Liver (tissue), 9 donors: ENCODE results near the gene PON2. TPM values are rescaled to one million over a fixed set of nuclear protein-coding genes. Genes with fewer than 3 reads are reported as not detected.

Experiments used
- DNase-seq: peaks from one replicate; pipeline ENCODE4 v3.0.0-alpha.2; 2017; ENCODE audit warnings: low spot score
- H3K27ac ChIP-seq, 2 donors: one replicate each; pipeline ENCODE4 v1.7.0; 2013; ENCODE audit warnings: inconsistent platforms in 2 of 2, low read length in 2 of 2, control low read depth in 1 of 2, low read depth in 1 of 2, mild to moderate bottlenecking in 1 of 2
- H3K27me3 ChIP-seq, 4 donors: one replicate each; pipeline versions ENCODE4 v1.6.1 to v1.7.0; 2013; ENCODE audit warnings: low read length in 3 of 4, inconsistent platforms in 1 of 4, mild to moderate bottlenecking in 1 of 4, moderate library complexity in 1 of 4; ENCODE audit not compliant: control insufficient read depth in 4 of 4, insufficient read depth in 4 of 4
- H3K36me3 ChIP-seq, 4 donors: one replicate each; pipeline versions ENCODE4 v1.6.1 to v1.7.0; 2013; ENCODE audit warnings: low read length in 3 of 4, mild to moderate bottlenecking in 3 of 4, low read depth in 1 of 4, moderate library complexity in 1 of 4; ENCODE audit not compliant: control insufficient read depth in 4 of 4, insufficient read depth in 3 of 4
- H3K4me1 ChIP-seq, 4 donors: one replicate each; pipeline versions ENCODE4 v1.6.1 to v1.7.0; 2013; ENCODE audit warnings: low read length in 3 of 4, mild to moderate bottlenecking in 3 of 4, moderate library complexity in 1 of 4; ENCODE audit not compliant: control insufficient read depth in 4 of 4, insufficient read depth in 4 of 4
- H3K4me3 ChIP-seq, 3 donors: one replicate each; pipeline versions ENCODE4 v1.6.1 to v1.7.0; 2013; ENCODE audit warnings: low read length in 3 of 3, control low read depth in 1 of 3, low read depth in 1 of 3, mild to moderate bottlenecking in 1 of 3
- H3K9ac ChIP-seq, 2 donors: one replicate each; pipeline ENCODE4 v1.7.0; 2013; ENCODE audit warnings: low read length in 2 of 2, mild to moderate bottlenecking in 2 of 2, moderate library complexity in 2 of 2, control low read depth in 1 of 2, low read depth in 1 of 2
- H3K9me3 ChIP-seq, 4 donors: one replicate each; pipeline versions ENCODE4 v1.6.1 to v1.7.0; 2013; ENCODE audit warnings: low read length in 3 of 4; ENCODE audit not compliant: control insufficient read depth in 4 of 4
- ATF3 ChIP-seq: IDR thresholded peaks from 2 replicates; pipeline ENCODE4 v1.6.1; 2016; ENCODE audit warnings: antibody characterized with exemption
- CTCF ChIP-seq: fragments of 150-350 bp; IDR thresholded peaks from 2 replicates; pipeline ENCODE4 v1.5.1; 2017; ENCODE audit warnings: improper control_type of control experiment, low read depth, low read length; ENCODE audit not compliant: missing input control
- EGR1 ChIP-seq, 2 donors: IDR thresholded peaks; 2 replicates each; pipeline ENCODE4 v1.6.1; 2016 to 2018; ENCODE audit warnings: antibody characterized with exemption in 2 of 2, low read depth in 2 of 2
- FOXA1 ChIP-seq: IDR thresholded peaks from 2 replicates; pipeline ENCODE4 v1.6.1; 2016; ENCODE audit warnings: antibody characterized with exemption
- FOXA2 ChIP-seq: IDR thresholded peaks from 2 replicates; pipeline ENCODE4 v1.6.1; 2016; ENCODE audit warnings: antibody characterized with exemption
- GABPA ChIP-seq, 2 donors: IDR thresholded peaks in 1 of 2; conservative IDR thresholded peaks in 1 of 2; 2 replicates each; pipeline ENCODE4 v1.6.1; 2016; ENCODE audit warnings: antibody characterized with exemption in 2 of 2, mild to moderate bottlenecking in 1 of 2, moderate library complexity in 1 of 2
- HNF4A ChIP-seq, 2 donors: conservative IDR thresholded peaks; 2 replicates each; pipeline ENCODE4 v1.6.1; 2016; ENCODE audit warnings: antibody characterized with exemption in 2 of 2, mild to moderate bottlenecking in 2 of 2
- NR2F2 ChIP-seq: IDR thresholded peaks from 2 replicates; pipeline ENCODE4 v1.6.1; 2016; ENCODE audit warnings: antibody characterized with exemption
- SP1 ChIP-seq: IDR thresholded peaks from 2 replicates; pipeline ENCODE4 v1.6.1; 2018; ENCODE audit warnings: antibody characterized with exemption, mild to moderate bottlenecking
- TAF1 ChIP-seq: conservative IDR thresholded peaks from 2 replicates; pipeline ENCODE4 v1.6.1; 2016; ENCODE audit warnings: antibody characterized with exemption, mild to moderate bottlenecking
- YY1 ChIP-seq: IDR thresholded peaks from 2 replicates; pipeline ENCODE4 v1.6.1; 2016; ENCODE audit warnings: antibody characterized with exemption, mild to moderate bottlenecking
- ZBTB33 ChIP-seq: IDR thresholded peaks from 2 replicates; pipeline ENCODE4 v1.6.1; 2016; ENCODE audit warnings: antibody characterized with exemption
- WGBS: extraction: QIAGEN DNeasy Blood & Tissue Kit; methylation state at CpG from one replicate; pipeline ENCODE4 v1.1.7; 2013; 5-methylcytosine and 5-hydroxymethylcytosine counted together
- polyA plus RNA-seq, 2 donors: library from polyadenylated mRNA; stranded (reverse) in 1 of 2; unstranded in 1 of 2; fragments of 200-250 nt in 1 of 2; fragments of >200 nt in 1 of 2; fragmentation: Nextera tagmentation in 1 of 2; extraction: Ambion mirVana in 1 of 2; gene quantifications; one replicate each; pipeline versions ENCODE4 v1.2.1 to v1.2.3, GENCODE V29; 2013 to 2015
- total RNA-seq, 2 donors: library from RNA; depleted of rRNA; stranded (reverse); fragments of >200 nt; gene quantifications; one replicate each; pipeline ENCODE4 v1.2.3, GENCODE V29; 2014
- donor health status: healthy.
- donor health status: healthy.
- donor health status: healthy.
- donor health status: healthy.
- donor health status: healthy.

PON2 gene
- total and polyA plus RNA-seq, 4 donors, result 99.1 to 276 (median 169) TPM

- 85% methylated on average over 4 of the region's 4 CpGs for WGBS
- no peak overlapping the region for H3K9ac ChIP-seq
- H3K27me3 ChIP-seq, result no peaks in the 10 kb centered on the region
- DNase-seq, result no peak
- TF ChIP-seq FOXA2, result no peak
- H3K4me1 ChIP-seq, result peaks cover 15 to 63% (median 43%) of the 10 kb centered on the region in 4 donors
- H3K27ac ChIP-seq, result no peak overlapping the region
- no peak overlapping the region for H3K4me3 ChIP-seq
- H3K9me3 ChIP-seq, result no peaks in the 10 kb centered on the region
- H3K36me3 ChIP-seq, result no peaks in the 10 kb centered on the region
Measured at GRCh38 chr7:95436407-95436806, 1.6 kb upstream of the PON2 start.

GRCh38 chr7:95435422-95435780 is 573 bp upstream of the PON2 start:
- DNase-seq, result no peak
- Histone ChIP-seq H3K27ac (peak overlapping the region; percentile 89 to 99), H3K27me3 (no peaks in the 10 kb centered on the region), H3K4me1 (peaks cover 18 to 60% (median 38%) of the 10 kb centered on the region in 4 donors), H3K36me3 (no peaks in the 10 kb centered on the region), H3K9me3 (no peaks in the 10 kb centered on the region), H3K9ac (peak overlapping the region; percentile 70 to 95), H3K4me3 (peak overlapping the region; percentile 40 to 87 (median 85))
- TF ChIP-seq SP1 (no peak), HNF4A (conservative IDR thresholded peaks at IDR 0.05) (no peak), ATF3 (no peak)
- WGBS, result 57% methylated on average over 9 of the region's 9 CpGs

GRCh38 chr7:95433952-95434556 is 774 bp downstream of the PON2 start:
- no peaks in the 10 kb centered on the region for H3K9me3 ChIP-seq
- no peaks in the 10 kb centered on the region for H3K27me3 ChIP-seq
- H3K4me3 ChIP-seq, result peak overlapping the region; percentile 40 to 87 (median 85)
- DNase-seq, result no peak
- H3K9ac ChIP-seq, result peak overlapping the region; percentile 80 to 95
- 32% methylated on average over 6 of the region's 6 CpGs for WGBS
- no peak for TF ChIP-seq TAF1
- no peaks in the 10 kb centered on the region for H3K36me3 ChIP-seq
- peak overlapping the region; percentile 89 to 99 for H3K27ac ChIP-seq
- peaks cover 14 to 48% (median 29%) of the 10 kb centered on the region in 4 donors for H3K4me1 ChIP-seq

- Histone ChIP-seq H3K4me3 (no peak overlapping the region), H3K36me3 (no peaks in the 10 kb centered on the region), H3K9ac (no peak overlapping the region), H3K4me1 (peaks cover 12 to 38% (median 25%) of the 10 kb centered on the region in 4 donors), H3K9me3 (no peaks in the 10 kb centered on the region), H3K27me3 (no peaks in the 10 kb centered on the region), H3K27ac (peak overlapping the region; percentile 51 to 99)
- no peak for DNase-seq
- 98% methylated on average over 1 of the region's 1 CpG for WGBS
- no peak for TF ChIP-seq TAF1
- no peak for TF ChIP-seq HNF4A (conservative IDR thresholded peaks at IDR 0.05)
- TF ChIP-seq NR2F2, result no peak
- TF ChIP-seq CTCF, result no peak
- no peak for TF ChIP-seq YY1
- no peak for TF ChIP-seq ATF3
- no peak for TF ChIP-seq EGR1 (IDR thresholded peaks at IDR 0.05; ENCODE audit: low read depth in 2 of 2)
- no peak for TF ChIP-seq FOXA1
- TF ChIP-seq ZBTB33, result no peak
- no peak for TF ChIP-seq GABPA (IDR thresholded peaks at IDR 0.05 in 1 of 2, conservative IDR thresholded peaks at IDR 0.05 in 1 of 2)
Measured at GRCh38 chr7:95433129-95433528, 1.7 kb downstream of the PON2 start.
